ENCODE results near the gene BCL7C.
"Not testable (repeated sequence)": the region's sequence is repeated elsewhere in the genome, so short reads cannot be mapped to it uniquely, and the experiment has no call there.

The BCL7C gene

DNA sequence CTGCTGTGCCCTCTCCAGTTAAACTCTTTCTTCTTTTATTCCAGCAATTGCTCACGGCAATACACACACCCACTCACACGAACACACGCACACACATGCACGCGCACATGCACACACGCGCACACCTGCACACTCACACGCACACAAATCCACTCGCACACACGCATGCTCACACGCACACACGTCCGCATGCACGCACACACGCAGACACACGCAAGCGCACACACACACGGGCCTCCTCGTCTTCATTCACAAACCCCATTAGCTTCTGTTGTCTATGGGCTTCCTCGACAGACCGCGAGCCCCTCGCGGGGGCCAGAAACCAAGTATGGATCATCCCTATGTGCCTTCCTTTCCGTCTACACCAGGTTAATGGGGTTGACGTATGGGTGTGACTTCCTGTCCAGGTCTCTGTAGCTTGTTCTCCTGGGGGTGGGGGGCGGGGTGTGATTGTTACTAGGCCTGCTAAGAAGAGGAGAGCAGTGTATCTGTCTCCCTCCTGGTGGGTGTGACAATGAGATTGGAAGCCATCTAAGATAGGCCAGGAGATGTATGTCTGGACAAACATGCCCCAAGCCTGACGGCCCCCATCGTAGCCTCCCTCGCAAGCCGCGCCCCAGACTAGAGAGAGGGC lies 1.9 kb upstream of the BCL7C start:
- peaks cover 32 to 45% of the 10 kb centered on the region in 2 donors for H3K4me1 Mint-ChIP-seq
- H3K36me3 Mint-ChIP-seq = peaks cover 6 to 16% of the 10 kb centered on the region in 2 donors
- H3K9me3 Mint-ChIP-seq = no peaks in the 10 kb centered on the region
- H3K27ac Mint-ChIP-seq = no peak overlapping the region
- peak overlapping the region; percentile 90 to 94 for H3K4me3 Mint-ChIP-seq
- ATAC-seq (replicated peaks) = no peak
- DNase-seq = no peak
- H3K27me3 Mint-ChIP-seq = no peaks in the 10 kb centered on the region

DNA sequence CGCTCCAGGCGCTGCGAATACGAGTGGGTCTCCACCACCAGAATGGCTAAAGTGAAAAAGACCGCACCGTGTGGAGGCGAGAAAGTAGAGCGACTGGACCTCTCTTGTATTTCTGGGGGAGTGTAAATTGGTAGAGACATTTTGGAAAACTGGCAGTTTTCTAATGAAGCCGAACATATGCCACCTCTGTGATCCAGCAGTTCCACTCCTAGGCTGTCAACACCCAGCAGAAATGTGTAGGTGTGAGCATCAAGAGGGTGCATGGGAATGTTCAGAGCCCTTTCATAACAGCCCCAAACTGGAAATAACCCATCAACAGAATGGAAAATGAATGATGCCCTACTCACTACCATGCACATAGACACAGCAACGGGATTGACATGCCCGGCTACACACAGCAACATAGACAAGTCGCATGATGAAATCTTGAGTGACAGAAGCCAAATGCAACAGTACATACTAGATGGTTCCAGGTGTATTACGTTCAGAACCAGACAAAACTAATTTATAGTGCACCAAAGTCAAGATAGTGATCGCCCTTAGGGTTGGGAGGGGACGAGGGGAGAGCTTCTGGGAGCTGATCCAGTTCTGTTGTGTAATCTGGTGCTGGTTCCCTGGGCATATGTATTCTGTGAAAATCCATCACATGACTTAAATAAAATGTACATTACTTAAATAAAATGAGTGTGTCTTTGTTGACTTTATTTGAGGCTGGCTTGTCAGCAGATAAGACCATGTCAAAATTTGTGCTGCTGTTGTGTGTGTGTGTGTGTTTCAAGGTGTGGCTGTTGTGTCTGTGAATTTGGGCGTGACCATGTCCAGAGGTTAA lies 877 bp upstream of the BCL7C start:
- DNase-seq (no peak), ATAC-seq (replicated peaks) (no peak)
- H3K36me3 Mint-ChIP-seq = peaks cover 11 to 22% of the 10 kb centered on the region in 2 donors
- H3K4me1 Mint-ChIP-seq = peaks cover 32 to 48% of the 10 kb centered on the region in 2 donors
- H3K27ac Mint-ChIP-seq = peak overlapping the region; percentile 88
- peak overlapping the region; percentile 78 to 95 for H3K4me3 Mint-ChIP-seq
- H3K9me3 Mint-ChIP-seq = no peaks in the 10 kb centered on the region
- H3K27me3 Mint-ChIP-seq = no peaks in the 10 kb centered on the region

DNA sequence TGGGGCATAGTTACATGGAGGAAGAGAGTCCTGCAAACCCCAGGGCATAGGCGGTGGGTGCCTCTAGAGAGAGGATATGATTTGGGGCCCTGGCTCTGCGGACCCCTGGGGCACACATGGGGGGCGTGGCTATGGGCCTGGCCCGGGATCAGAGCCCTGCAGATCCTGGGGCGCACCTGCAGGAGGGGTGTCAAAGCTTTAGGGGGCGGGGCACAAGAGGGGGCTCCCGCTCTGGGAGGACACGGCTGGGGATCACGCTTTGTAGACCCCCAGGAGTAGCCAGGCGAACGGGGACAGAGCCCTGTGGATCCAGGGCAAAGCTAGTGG lies 497 bp downstream of the BCL7C start:
- peak; percentile 3 to 15 for ATAC-seq (replicated peaks)
- peak; percentile 25 for DNase-seq
- H3K27ac Mint-ChIP-seq = peak overlapping the region; percentile 76
- peak overlapping the region; percentile 91 to 95 for H3K4me3 Mint-ChIP-seq
- no peaks in the 10 kb centered on the region for H3K27me3 Mint-ChIP-seq
- peaks cover 20 to 30% of the 10 kb centered on the region in 2 donors for H3K36me3 Mint-ChIP-seq
- H3K4me1 Mint-ChIP-seq = peaks cover 34 to 56% of the 10 kb centered on the region in 2 donors
- H3K9me3 Mint-ChIP-seq = no peaks in the 10 kb centered on the region

DNA sequence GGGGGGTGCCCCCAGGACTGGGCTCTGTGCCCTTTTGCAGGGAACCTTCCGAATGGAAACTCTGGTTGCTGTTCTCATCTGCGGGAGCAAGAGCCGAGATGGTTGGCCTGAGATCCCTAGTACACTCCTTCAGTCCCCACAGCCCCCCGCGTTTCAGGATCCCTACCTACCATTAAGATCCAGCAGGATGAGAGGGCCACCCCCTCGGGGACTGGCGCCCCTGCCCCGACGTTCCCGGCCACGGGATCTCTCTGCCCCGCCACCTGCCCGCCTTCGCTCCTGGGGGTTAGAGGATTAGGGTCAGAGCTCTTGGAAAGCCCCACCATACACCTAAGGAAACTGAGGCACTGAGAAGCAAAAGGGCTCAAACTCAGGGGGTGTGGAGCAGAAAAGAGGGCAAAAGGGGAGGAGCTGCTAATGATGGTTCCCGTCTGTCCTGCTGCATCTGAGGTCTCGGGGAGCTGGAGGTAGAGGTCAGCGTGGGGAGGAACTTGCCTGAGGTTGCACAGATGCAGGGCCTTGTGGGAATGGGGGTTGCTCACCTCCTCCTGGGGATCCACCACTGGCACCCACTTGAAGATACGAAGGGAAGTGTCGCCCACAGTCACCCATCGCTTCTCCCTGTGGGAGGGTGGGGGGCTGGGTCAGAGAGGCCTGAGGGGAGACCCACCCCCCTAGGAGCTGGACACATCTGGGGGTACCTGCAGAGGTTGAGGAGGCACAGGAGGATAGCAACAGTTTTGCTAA lies 1.0 kb downstream of the BCL7C start:
- Mint-ChIP-seq H3K27me3 (no peaks in the 10 kb centered on the region), H3K4me1 (peaks cover 34 to 55% of the 10 kb centered on the region in 2 donors), H3K27ac (peak overlapping the region; percentile 76)

GRCh38 chr16:30891043-30891823 lies 2.6 kb downstream of the BCL7C start:
- DNase-seq; H3K9me3 Mint-ChIP-seq; H3K27me3 Mint-ChIP-seq; H3K4me3 Mint-ChIP-seq; H3K27ac Mint-ChIP-seq; ATAC-seq (replicated peaks): not testable (repeated sequence)
- peaks cover 27 to 44% of the 10 kb centered on the region in 2 donors for H3K36me3 Mint-ChIP-seq
- H3K4me1 Mint-ChIP-seq = peaks cover 27 to 43% of the 10 kb centered on the region in 2 donors

More for the DNA sequence above, 1.0 kb downstream of the BCL7C start:
- DNase-seq (no peak), ATAC-seq (replicated peaks) (no peak)
- Mint-ChIP-seq H3K9me3 (no peaks in the 10 kb centered on the region), H3K36me3 (peaks cover 21 to 32% of the 10 kb centered on the region in 2 donors), H3K4me3 (peak overlapping the region; percentile 91 to 95)

GRCh38 chr16:30889721-30890120 lies 4.2 kb downstream of the BCL7C start:
- peaks cover 35 to 53% of the 10 kb centered on the region in 2 donors for H3K36me3 Mint-ChIP-seq
- no peak for DNase-seq
- no peak overlapping the region for H3K27ac Mint-ChIP-seq
- peaks cover 31 to 49% of the 10 kb centered on the region in 2 donors for H3K4me1 Mint-ChIP-seq
- no peak overlapping the region for H3K4me3 Mint-ChIP-seq
- H3K27me3 Mint-ChIP-seq = no peaks in the 10 kb centered on the region
- ATAC-seq (replicated peaks) = no peak
- no peaks in the 10 kb centered on the region for H3K9me3 Mint-ChIP-seq

DNA sequence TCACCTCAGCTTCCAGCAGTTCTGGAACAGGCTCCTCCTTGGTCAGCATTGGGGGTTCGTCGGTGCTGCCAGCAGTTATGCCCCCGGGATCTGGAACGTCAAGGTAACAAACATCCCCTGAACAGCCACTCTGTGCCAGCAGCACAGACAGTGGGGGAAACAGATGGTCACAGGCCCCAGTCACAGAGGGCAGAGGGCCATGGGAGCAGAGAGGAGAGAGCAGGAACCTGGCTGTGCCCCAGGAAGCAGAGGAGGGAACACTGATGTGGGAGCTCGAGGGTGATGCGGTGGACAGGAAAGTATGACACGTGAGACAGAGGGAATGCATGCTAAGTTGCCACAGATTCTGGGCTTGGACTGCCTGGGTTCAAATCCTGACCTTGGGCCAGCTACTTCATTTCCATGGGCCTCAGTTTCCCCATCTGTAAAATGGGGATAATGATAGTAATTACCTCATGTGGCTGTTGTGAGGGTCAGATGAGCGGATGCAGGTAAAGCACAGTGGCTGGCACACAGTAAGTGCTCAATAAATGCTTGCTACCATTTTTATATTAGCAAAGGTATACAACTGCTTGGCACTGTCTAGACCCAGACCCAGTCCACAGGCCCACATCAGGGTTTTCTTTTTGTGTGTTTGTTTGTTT lies 4.9 kb downstream of the BCL7C start:
- H3K9me3 Mint-ChIP-seq = no peaks in the 10 kb centered on the region
- DNase-seq = no peak
- peaks cover 36 to 54% of the 10 kb centered on the region in 2 donors for H3K36me3 Mint-ChIP-seq
- no peak overlapping the region for H3K27ac Mint-ChIP-seq
- H3K27me3 Mint-ChIP-seq = no peaks in the 10 kb centered on the region
- H3K4me3 Mint-ChIP-seq = no peak overlapping the region
- ATAC-seq (replicated peaks) = no peak
- H3K4me1 Mint-ChIP-seq = peaks cover 24 to 49% of the 10 kb centered on the region in 2 donors

GRCh38 chr16:30887927-30888326 lies 6.0 kb downstream of the BCL7C start:
- Mint-ChIP-seq H3K27ac (no peak overlapping the region), H3K27me3 (no peaks in the 10 kb centered on the region), H3K4me3 (no peak overlapping the region), H3K36me3 (peaks cover 37 to 52% of the 10 kb centered on the region in 2 donors), H3K9me3 (no peaks in the 10 kb centered on the region), H3K4me1 (peaks cover 22 to 47% of the 10 kb centered on the region in 2 donors)
- DNase-seq (no peak), ATAC-seq (replicated peaks) (no peak)

- ATAC-seq (replicated peaks) (no peak), DNase-seq (no peak)
- no peak overlapping the region for H3K4me3 Mint-ChIP-seq
- H3K27ac Mint-ChIP-seq = no peak overlapping the region
- H3K9me3 Mint-ChIP-seq = no peaks in the 10 kb centered on the region
- no peaks in the 10 kb centered on the region for H3K27me3 Mint-ChIP-seq
- H3K36me3 Mint-ChIP-seq = peaks cover 39 to 57% of the 10 kb centered on the region in 2 donors
- peaks cover 24 to 54% of the 10 kb centered on the region in 2 donors for H3K4me1 Mint-ChIP-seq
Observed at GRCh38 chr16:30886145-30886544, 7.7 kb downstream of the BCL7C start.

- Mint-ChIP-seq H3K4me3 (peak overlapping the region; percentile 45 to 63), H3K9me3 (no peaks in the 10 kb centered on the region), H3K27me3 (no peaks in the 10 kb centered on the region), H3K36me3 (peaks cover 41 to 61% of the 10 kb centered on the region in 2 donors), H3K4me1 (peaks cover 24 to 54% of the 10 kb centered on the region in 2 donors), H3K27ac (peak overlapping the region; percentile 33)
- DNase-seq (no peak), ATAC-seq (replicated peaks) (peak; percentile 12 to 27)
Observed at GRCh38 chr16:30885196-30885595, 8.7 kb downstream of the BCL7C start.

- peak; percentile 44 for DNase-seq
Observed at GRCh38 chr16:30884760-30885159, 9.1 kb downstream of the BCL7C start.

GRCh38 chr16:30882429-30883310 lies 11.2 kb downstream of the BCL7C start:
- ATAC-seq (replicated peaks) (no peak), DNase-seq (no peak)
- Mint-ChIP-seq H3K27ac (peak overlapping the region; percentile 70), H3K9me3 (no peaks in the 10 kb centered on the region), H3K4me3 (no peak overlapping the region), H3K4me1 (peaks cover 24 to 48% of the 10 kb centered on the region in 2 donors), H3K36me3 (peaks cover 30 to 53% of the 10 kb centered on the region in 2 donors), H3K27me3 (no peaks in the 10 kb centered on the region)

More at GRCh38 chr16:30884760-30885159, 9.1 kb downstream of the BCL7C start:
- Mint-ChIP-seq H3K9me3 (no peaks in the 10 kb centered on the region), H3K4me3 (peak overlapping the region; percentile 45 to 63), H3K27ac (peak overlapping the region; percentile 33), H3K4me1 (peaks cover 24 to 51% of the 10 kb centered on the region in 2 donors), H3K36me3 (peaks cover 38 to 57% of the 10 kb centered on the region in 2 donors), H3K27me3 (no peaks in the 10 kb centered on the region)
- ATAC-seq (replicated peaks) = peak; percentile 97 to 99

Data from stimulated activated naive B cell treated with anti-CD40 and anti-IgM and Interleukin-4, amounts not matched to agents 10 μg/mL and 1 μg/mL and 100 μg/mL, for 72 hours (primary cell).